Measurements from ENCODE around the gene TMEM135. TPM values are rescaled to one million over a fixed set of nuclear protein-coding genes. Genes with fewer than 3 reads are reported as not detected.

Gene TMEM135
- total RNA-seq, 1 experiment from 2014 or later = 14.0 TPM

- no peak overlapping the region for H3K4me3 ChIP-seq (ENCODE audit: low read length)
- H3K36me3 ChIP-seq (ENCODE audit: low read depth, low read length) = no peaks in the 10 kb centered on the region
- ChIA-PET CTCF (no interaction called here), POLR2A (ENCODE audit: unreplicated experiment) (no interaction called here)
- H2AFZ ChIP-seq (ENCODE audit: low read length) = no peak overlapping the region
- H3K27ac ChIP-seq (ENCODE audit: low read length) = no peak overlapping the region
- no peaks in the 10 kb centered on the region for H4K20me1 ChIP-seq (ENCODE audit: low read length)
- no peak overlapping the region for H3K9ac ChIP-seq (ENCODE audit: low read length)
- TF ChIP-seq EZH2 (IDR thresholded peaks at IDR 0.05; ENCODE audit: low read length, unreplicated experiment) (no peak), EZH2phosphoT487 (IDR thresholded peaks at IDR 0.05; ENCODE audit: borderline replicate concordance, low read length) (no peak), CTCF (conservative IDR thresholded peaks at IDR 0.05; ENCODE audit: low read depth, low read length) (no peak)
- no peak overlapping the region for H3K4me2 ChIP-seq (ENCODE audit: low read length)
- H3K9me3 ChIP-seq (ENCODE audit: low read length) = no peaks in the 10 kb centered on the region
- H3K27me3 ChIP-seq (ENCODE audit: low read length) = no peaks in the 10 kb centered on the region
- ATAC-seq (no peak), DNase-seq (no peak)
- H3F3A ChIP-seq (ENCODE audit: low read length, unreplicated experiment) = no peaks in the 10 kb centered on the region
- BruUV-seq (replicated peaks) = no TSS peak
- intact Hi-C loops (cut with micrococcal nuclease) = no loop called here
- H3K9me2 ChIP-seq (replicated peaks; ENCODE audit: low read length) = no peaks in the 10 kb centered on the region
- H3K79me2 ChIP-seq (ENCODE audit: low read length) = no peaks in the 10 kb centered on the region
- H3K4me1 ChIP-seq (ENCODE audit: insufficient read depth, low read length) = no peaks in the 10 kb centered on the region
Measured at GRCh38 chr11:87307101-87307500, 269.4 kb downstream of the TMEM135 start.

DNA sequence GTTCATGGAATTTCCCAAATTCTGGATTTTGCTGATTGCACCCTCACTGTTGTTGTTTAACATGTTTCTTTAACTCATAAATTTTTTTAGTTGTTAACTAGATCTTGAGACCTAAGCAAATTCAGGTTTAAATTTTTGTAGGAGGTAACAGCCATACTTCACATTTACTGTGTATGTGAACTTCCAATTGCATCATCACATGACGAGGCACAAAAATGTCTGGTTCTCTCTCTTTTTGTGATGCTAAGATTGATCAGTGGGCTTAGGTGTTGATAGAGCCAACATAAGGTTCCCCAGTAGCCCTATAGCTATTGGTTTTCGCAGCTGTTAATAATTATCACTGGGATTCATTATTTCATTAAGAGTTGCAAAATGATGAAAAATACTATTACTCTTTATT lies 277.5 kb downstream of the TMEM135 start:
- intact Hi-C loops (cut with micrococcal nuclease) = no loop called here
- Histone ChIP-seq H3K79me2 (ENCODE audit: low read length) (no peaks in the 10 kb centered on the region), H3K27ac (ENCODE audit: low read length) (no peak overlapping the region), H3F3A (ENCODE audit: low read length, unreplicated experiment) (no peaks in the 10 kb centered on the region), H3K36me3 (ENCODE audit: low read depth, low read length) (no peaks in the 10 kb centered on the region), H3K4me1 (ENCODE audit: insufficient read depth, low read length) (no peaks in the 10 kb centered on the region), H2AFZ (ENCODE audit: low read length) (no peak overlapping the region), H4K20me1 (ENCODE audit: low read length) (no peaks in the 10 kb centered on the region), H3K4me2 (ENCODE audit: low read length) (no peak overlapping the region), H3K9me3 (ENCODE audit: low read length) (no peaks in the 10 kb centered on the region), H3K4me3 (ENCODE audit: low read length) (no peak overlapping the region), H3K9ac (ENCODE audit: low read length) (no peak overlapping the region), H3K27me3 (ENCODE audit: low read length) (no peaks in the 10 kb centered on the region), H3K9me2 (replicated peaks; ENCODE audit: low read length) (no peaks in the 10 kb centered on the region)
- DNase-seq (no peak), ATAC-seq (no peak)
- TF ChIP-seq EZH2phosphoT487 (IDR thresholded peaks at IDR 0.05; ENCODE audit: borderline replicate concordance, low read length) = no peak
- TF ChIP-seq EZH2 (IDR thresholded peaks at IDR 0.05; ENCODE audit: low read length, unreplicated experiment) = no peak
- no peak for TF ChIP-seq CTCF (conservative IDR thresholded peaks at IDR 0.05; ENCODE audit: low read depth, low read length)
- CTCF ChIA-PET = no interaction called here
- POLR2A ChIA-PET (ENCODE audit: unreplicated experiment) = no interaction called here
- BruUV-seq (replicated peaks) = no TSS peak

DNA sequence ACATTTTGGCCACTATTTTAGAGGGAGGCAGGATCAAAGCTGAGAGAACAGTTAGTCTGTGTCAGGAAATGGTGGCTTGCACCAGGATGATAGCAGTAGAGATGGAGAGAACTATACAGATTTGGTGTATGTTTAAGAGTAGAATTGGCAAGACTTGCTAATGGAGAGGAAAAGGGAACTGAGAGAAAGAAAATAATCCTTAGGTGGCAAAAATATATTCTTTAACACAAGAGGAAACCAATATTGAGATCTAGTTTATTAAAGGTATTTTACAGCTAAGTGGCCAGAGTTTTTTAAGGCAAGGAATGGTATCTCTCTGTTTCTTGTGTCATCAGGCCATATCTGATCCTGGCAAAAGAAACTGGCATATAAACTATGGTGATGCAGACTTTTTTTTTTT lies 278.8 kb downstream of the TMEM135 start:
- Histone ChIP-seq H3K4me3 (ENCODE audit: low read length) (no peak overlapping the region), H3F3A (ENCODE audit: low read length, unreplicated experiment) (no peaks in the 10 kb centered on the region), H3K9me3 (ENCODE audit: low read length) (no peaks in the 10 kb centered on the region), H3K27ac (ENCODE audit: low read length) (no peak overlapping the region), H3K79me2 (ENCODE audit: low read length) (no peaks in the 10 kb centered on the region), H3K9me2 (replicated peaks; ENCODE audit: low read length) (no peaks in the 10 kb centered on the region), H3K9ac (ENCODE audit: low read length) (no peak overlapping the region), H2AFZ (ENCODE audit: low read length) (no peak overlapping the region), H3K4me1 (ENCODE audit: insufficient read depth, low read length) (no peaks in the 10 kb centered on the region), H4K20me1 (ENCODE audit: low read length) (no peaks in the 10 kb centered on the region), H3K4me2 (ENCODE audit: low read length) (no peak overlapping the region), H3K36me3 (ENCODE audit: low read depth, low read length) (0 out of 2 replicates have a peak, but pooled peaks cover 2% of the 10 kb centered on the region), H3K27me3 (ENCODE audit: low read length) (no peaks in the 10 kb centered on the region)
- intact Hi-C loops (cut with micrococcal nuclease) = no loop called here
- ChIA-PET POLR2A (ENCODE audit: unreplicated experiment) (no interaction called here), CTCF (no interaction called here)
- no peak for ATAC-seq
- no peak for DNase-seq
- TF ChIP-seq EZH2 (IDR thresholded peaks at IDR 0.05; ENCODE audit: low read length, unreplicated experiment) (no peak), EZH2phosphoT487 (IDR thresholded peaks at IDR 0.05; ENCODE audit: borderline replicate concordance, low read length) (no peak), CTCF (conservative IDR thresholded peaks at IDR 0.05; ENCODE audit: low read depth, low read length) (no peak)
- BruUV-seq (replicated peaks) = no TSS peak

Data from PC-3 (cell line).